GM10248 (cell line): ENCODE measurements around the gene CFAP298.
"Not testable (repeated sequence)": the region's sequence is repeated elsewhere in the genome, so short reads cannot be mapped to it uniquely, and the experiment has no call there.

Experiments used
- CTCF ChIA-PET: fragments of 300-600 bp; sonication (Branson Sonifier 250); formaldehyde crosslinking; extraction: SDS; loops from one replicate; lab custom pipeline; 2021; ENCODE audit warnings: antibody characterized with exemption; lab: Yijun Ruan, JAX
- POLR2A ChIA-PET: fragments of 350-650 bp; sonication (Branson Sonifier 250); formaldehyde crosslinking; extraction: SDS; loops from one replicate; lab custom pipeline; 2020; ENCODE audit warnings: antibody characterized with exemption; lab: Yijun Ruan, JAX
- DNase-seq: peaks from one replicate; pipeline ENCODE4 v3.0.0; 2012; ENCODE audit errors: extremely low spot score
- TF ChIP-seq, protein P1 (sequence below): IDR thresholded peaks from 2 replicates; pipeline ENCODE4 v1.5.1; 2012; ENCODE audit warnings: mild to moderate bottlenecking, low read depth; ENCODE audit errors: extremely low read depth, missing control alignments, control extremely low read depth

The CFAP298 gene

DNA sequence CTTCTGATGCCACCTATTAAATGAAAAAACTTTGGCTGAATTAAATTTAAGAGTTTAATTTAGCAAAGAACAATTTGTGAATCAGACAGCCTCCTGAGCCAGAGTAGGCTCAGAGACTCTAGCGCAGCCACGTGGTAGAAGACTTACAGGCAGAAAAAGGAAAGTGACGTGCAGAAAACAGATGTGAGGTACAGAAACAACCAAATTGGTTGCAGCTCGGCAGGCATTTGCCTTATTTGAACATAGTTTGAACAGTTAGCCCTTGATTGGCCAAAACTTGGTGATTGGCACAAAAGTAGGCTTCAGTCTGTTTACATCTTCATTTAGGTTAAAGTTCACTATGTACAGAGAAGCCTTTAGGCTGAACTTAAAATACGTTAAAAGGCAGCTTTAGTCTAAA is 49.8 kb downstream of the CFAP298 start:
- TF ChIP-seq, protein P1, sequence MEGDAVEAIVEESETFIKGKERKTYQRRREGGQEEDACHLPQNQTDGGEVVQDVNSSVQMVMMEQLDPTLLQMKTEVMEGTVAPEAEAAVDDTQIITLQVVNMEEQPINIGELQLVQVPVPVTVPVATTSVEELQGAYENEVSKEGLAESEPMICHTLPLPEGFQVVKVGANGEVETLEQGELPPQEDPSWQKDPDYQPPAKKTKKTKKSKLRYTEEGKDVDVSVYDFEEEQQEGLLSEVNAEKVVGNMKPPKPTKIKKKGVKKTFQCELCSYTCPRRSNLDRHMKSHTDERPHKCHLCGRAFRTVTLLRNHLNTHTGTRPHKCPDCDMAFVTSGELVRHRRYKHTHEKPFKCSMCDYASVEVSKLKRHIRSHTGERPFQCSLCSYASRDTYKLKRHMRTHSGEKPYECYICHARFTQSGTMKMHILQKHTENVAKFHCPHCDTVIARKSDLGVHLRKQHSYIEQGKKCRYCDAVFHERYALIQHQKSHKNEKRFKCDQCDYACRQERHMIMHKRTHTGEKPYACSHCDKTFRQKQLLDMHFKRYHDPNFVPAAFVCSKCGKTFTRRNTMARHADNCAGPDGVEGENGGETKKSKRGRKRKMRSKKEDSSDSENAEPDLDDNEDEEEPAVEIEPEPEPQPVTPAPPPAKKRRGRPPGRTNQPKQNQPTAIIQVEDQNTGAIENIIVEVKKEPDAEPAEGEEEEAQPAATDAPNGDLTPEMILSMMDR = no peak
- ChIA-PET CTCF (no interaction called here), POLR2A (no interaction called here)
- no peak for DNase-seq

DNA sequence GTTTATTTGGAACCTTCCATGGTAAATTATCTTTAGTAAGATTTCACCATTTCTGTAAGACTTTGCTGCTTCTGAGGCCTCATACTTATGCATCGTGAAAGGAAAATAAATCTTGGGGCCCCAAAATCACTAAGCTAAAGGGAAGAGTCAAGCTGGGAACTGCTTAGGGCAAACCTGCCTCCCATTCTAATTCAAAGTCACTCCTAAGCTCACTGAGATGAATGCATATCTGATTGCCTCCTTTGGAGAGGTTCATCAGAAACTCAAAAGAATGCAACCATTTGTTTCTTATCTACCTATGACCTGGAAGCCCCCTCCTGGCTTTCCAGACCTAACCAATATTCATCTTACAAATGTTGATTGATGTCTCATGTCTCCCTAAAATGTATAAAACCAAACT is 50.7 kb downstream of the CFAP298 start:
- POLR2A ChIA-PET = not testable (repeated sequence)

DNA sequence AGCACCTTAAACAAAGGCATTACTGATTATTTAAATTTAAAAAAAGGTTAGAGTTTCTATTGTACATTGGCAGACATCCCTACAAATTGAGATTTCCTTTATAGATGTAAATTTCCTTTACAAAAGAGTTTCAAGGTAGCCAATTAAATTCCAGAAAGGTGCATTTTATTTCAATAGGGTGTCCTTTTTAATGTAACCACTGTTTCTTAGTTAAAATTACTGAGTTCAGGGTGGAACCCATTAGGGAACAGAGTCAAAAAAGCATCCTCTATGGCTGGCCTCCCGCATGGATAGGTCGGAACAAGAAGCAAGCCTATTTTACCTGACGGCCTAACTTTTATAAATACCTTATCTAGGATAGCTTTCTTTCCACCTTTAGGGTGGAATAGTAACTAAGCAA is 51.3 kb downstream of the CFAP298 start:
- POLR2A ChIA-PET = no interaction called here
- no peak for DNase-seq
- CTCF ChIA-PET = interaction anchor here (0.7 to 1.5 kb wide), 3 partner anchors 9 to 42 kb away, joined by 3 to 9 read pairs (median 4); no protein-coding TSS in a partner anchor
- TF ChIP-seq, protein P1 = no peak

More for the DNA sequence above, 50.7 kb downstream of the CFAP298 start:
- CTCF ChIA-PET = interaction anchor here (0.7 to 1.0 kb wide), 2 partner anchors 40 to 42 kb away, joined by 3 to 4 read pairs; no protein-coding TSS in a partner anchor
- DNase-seq = not testable (repeated sequence)

DNA sequence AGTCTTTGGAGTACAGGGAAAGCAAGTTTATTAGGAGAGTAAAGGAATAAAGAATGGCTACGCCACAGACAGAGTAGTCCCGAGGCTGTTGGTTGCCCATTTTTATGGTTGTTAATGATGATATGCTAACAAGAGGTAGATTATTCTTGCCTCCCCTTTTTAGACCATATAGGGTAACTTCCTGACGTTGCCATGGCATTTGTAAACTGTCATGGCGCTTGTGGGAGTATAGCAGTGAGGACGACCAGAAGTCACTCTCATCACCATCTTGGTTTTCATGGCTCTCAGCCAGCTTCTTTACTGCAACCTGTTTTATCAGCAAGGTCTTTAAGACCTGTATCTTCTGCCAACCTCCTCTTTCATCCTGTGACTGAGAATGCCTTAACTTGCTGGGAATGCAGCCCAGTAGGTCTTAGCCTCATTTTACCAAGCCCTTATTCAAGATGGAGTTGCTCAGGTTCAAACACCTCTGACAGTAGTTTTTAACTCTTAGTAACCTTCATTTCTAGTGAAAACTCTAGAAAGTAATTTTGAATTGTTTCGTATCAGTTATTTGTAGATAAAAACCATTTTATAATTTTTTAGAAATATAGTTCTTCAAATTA is 53.1 kb downstream of the CFAP298 start:
- no peak for DNase-seq
- ChIA-PET CTCF (interaction anchor here (1.2 to 1.8 kb wide), 3 partner anchors 10 to 155 kb away, joined by 4 to 9 read pairs (median 6); no protein-coding TSS in a partner anchor), POLR2A (no interaction called here)
- TF ChIP-seq, protein P1 = no peak

DNA sequence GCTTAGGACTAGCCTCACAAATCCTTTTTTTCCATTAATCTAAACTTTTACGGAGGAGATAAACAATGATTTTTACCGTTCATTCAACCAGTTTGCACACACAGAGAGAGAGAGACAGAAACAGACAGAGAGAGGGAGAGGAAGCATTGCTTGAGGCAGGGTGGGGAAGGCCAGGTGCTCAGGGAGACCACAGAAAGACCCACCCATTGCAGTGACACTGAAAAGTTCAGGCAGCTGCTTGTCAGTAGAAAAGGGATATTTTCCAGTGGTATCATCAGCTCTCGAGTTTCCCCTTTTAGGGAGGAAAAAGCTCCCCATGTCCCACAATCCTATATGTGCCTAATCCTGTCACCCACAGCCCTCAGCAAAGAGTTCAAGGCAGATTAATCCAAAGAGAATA is 54.1 kb downstream of the CFAP298 start:
- TF ChIP-seq, protein P1 = no peak
- no peak for DNase-seq
- ChIA-PET CTCF (interaction anchor here (0.7 to 1.8 kb wide), 2 partner anchors 11 to 42 kb away, joined by 3 to 6 read pairs; no protein-coding TSS in a partner anchor), POLR2A (no interaction called here)

DNA sequence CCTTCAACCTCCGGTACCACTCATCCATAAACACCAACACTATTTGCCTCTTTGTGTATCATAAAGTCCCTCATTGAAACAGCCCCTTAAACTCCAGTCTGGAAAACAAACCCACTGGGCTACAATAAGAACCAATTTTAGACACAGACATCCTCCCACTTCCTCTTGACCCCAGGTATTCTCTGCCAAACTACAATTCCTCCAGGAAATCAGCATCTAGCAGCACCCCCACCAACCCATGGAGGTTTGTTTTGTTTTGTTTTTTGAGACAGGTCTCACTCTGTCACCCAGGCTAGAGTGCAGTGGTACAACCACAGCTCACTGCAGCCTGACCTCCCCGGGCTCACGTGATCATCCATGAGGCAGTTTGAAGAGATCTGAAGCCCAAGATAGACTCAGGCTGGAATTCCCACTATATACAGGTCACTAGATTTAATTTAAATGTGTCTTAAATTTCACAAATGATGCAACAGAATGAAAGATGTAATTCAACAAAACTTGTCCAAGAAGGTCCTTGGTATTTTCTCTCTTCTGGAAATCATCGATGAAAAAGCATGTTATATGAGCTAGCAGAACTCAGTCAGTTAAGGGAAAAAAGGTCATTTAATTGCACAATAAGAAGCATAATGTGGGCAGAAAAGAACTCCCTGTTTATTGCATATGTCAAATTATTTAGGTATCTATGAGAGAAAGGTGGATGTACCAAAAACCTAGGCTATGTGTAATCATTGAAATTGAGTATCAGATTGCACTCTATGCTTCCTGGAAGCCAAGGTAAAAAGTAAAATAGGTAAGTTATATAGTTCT is 57.1 kb downstream of the CFAP298 start:
- TF ChIP-seq, protein P1 = no peak
- ChIA-PET CTCF (no interaction called here), POLR2A (no interaction called here)
- no peak for DNase-seq

DNA sequence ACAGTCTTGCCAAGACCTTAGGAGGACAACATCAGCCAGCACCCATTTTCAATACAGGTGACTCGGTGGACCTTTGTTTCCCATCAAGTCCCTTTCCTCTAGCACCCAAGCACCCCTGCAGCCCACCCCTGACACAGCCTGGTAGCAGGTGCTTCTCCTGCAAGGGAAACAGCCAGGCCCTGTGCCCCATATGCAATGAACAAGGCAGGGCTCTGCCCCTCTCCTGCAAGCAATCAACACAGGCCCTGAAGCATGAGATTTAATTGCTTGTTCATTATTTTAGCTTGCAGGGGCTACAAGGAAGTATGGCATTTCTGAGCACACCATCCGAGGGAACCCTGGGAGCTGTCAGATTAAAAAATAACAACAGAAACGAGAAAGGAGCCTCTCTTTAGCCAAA is 62.3 kb downstream of the CFAP298 start:
- TF ChIP-seq, protein P1 = no peak
- CTCF ChIA-PET = no interaction called here
- no peak for DNase-seq
- POLR2A ChIA-PET = no interaction called here
